Measurements from ENCODE around the gene RNF213. TPM values are rescaled to one million over a fixed set of nuclear protein-coding genes. Genes with fewer than 3 reads are reported as not detected.
"Not testable (repeated sequence)": the region's sequence is repeated elsewhere in the genome, so short reads cannot be mapped to it uniquely, and the experiment has no call there.

RNF213 gene
- total RNA-seq, 2 experiments from 2014 or later, result 488 TPM

DNA sequence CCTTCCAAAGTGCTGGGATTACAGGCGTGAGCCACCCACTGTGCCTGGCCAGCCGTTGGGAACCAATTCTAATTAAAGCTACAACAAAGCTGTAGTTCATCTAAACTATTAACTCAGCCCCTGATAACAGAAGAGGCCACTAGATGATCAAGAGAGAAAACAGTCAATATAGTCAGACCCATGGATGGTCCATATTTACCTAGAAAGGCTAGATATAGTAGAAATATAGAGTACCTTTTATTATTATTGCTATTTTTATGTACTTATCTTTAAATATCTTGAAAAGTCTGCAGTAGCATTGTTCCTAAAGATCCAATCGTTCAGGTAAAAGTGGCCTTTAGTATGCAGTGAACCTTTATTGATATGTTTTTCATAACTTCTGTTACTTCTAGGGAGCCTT, 43.2 kb downstream of the RNF213 start:
- no peak for ATAC-seq (ENCODE audit: low read depth)
- H3K4me1 Mint-ChIP-seq, result peaks cover 8% of the 10 kb centered on the region
- peaks cover 77% of the 10 kb centered on the region for H3K36me3 Mint-ChIP-seq
- no peaks in the 10 kb centered on the region for H3K9me3 Mint-ChIP-seq
- H3K4me3 Mint-ChIP-seq, result no peak overlapping the region
- H3K27ac Mint-ChIP-seq, result no peak overlapping the region
- POLR2A ChIA-PET, result no interaction called here
- no peaks in the 10 kb centered on the region for H3K27me3 Mint-ChIP-seq
- DNase-seq, result no peak

GRCh38 chr17:80307994-80308691, 47.5 kb downstream of the RNF213 start:
- ATAC-seq (ENCODE audit: low read depth), result no peak
- DNase-seq, result peak; percentile 10
- H3K9me3 Mint-ChIP-seq, result no peaks in the 10 kb centered on the region
- peaks cover 76% of the 10 kb centered on the region for H3K36me3 Mint-ChIP-seq
- H3K27ac Mint-ChIP-seq, result no peak overlapping the region
- peaks cover 3% of the 10 kb centered on the region for H3K4me1 Mint-ChIP-seq
- H3K27me3 Mint-ChIP-seq, result no peaks in the 10 kb centered on the region
- no peak overlapping the region for H3K4me3 Mint-ChIP-seq
- POLR2A ChIA-PET, result no interaction called here

GRCh38 chr17:80308692-80309517, 48.3 kb downstream of the RNF213 start:
- H3K9me3 Mint-ChIP-seq, result no peaks in the 10 kb centered on the region
- peaks cover 74% of the 10 kb centered on the region for H3K36me3 Mint-ChIP-seq
- no peak overlapping the region for H3K4me3 Mint-ChIP-seq
- POLR2A ChIA-PET, result no interaction called here
- ATAC-seq (ENCODE audit: low read depth) (no peak), DNase-seq (peak; percentile 21)
- no peaks in the 10 kb centered on the region for H3K27me3 Mint-ChIP-seq
- peaks cover 5% of the 10 kb centered on the region for H3K4me1 Mint-ChIP-seq
- no peak overlapping the region for H3K27ac Mint-ChIP-seq

DNA sequence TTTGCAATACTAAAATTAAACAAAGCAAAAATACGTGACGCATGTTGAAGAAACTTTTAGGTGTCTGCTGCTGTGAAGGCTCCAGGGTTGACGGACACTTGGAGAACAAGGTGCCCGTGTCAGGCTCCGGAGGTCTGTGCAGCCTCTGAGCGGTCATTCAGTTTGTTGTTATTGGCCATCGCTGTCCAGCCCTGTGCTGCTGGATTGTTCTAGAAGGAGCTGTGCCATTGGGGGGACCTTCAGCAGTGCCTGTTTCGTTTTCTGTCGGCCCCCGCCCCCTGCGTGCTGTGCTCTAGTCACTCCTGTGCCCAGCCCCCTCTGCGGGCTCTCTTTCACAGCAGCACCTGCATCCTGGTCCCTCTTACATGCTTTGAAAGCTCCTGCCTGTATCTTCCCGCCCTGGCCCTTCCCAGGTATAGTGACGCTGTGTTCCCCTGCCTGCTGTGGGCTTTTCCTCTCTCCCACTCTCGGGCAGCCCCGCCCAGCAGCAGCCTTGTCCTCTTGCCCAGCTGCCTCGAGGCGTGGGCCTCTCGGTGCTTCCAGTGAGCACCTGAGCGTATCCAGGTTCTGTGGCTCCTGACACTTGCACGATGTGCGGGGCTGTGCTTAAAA, 50.7 kb downstream of the RNF213 start:
- no peak for ATAC-seq (ENCODE audit: low read depth)
- POLR2A ChIA-PET, result no interaction called here
- no peak overlapping the region for H3K4me3 Mint-ChIP-seq
- H3K27ac Mint-ChIP-seq, result no peak overlapping the region
- H3K9me3 Mint-ChIP-seq, result no peaks in the 10 kb centered on the region
- H3K4me1 Mint-ChIP-seq, result peaks cover 11% of the 10 kb centered on the region
- H3K27me3 Mint-ChIP-seq, result no peaks in the 10 kb centered on the region
- H3K36me3 Mint-ChIP-seq, result peaks cover 67% of the 10 kb centered on the region
- DNase-seq, result peak; percentile 17

- H3K36me3 Mint-ChIP-seq, result peaks cover 71% of the 10 kb centered on the region
Measured at GRCh38 chr17:80312621-80313135, 52.0 kb downstream of the RNF213 start.

GRCh38 chr17:80313160-80313829, 52.6 kb downstream of the RNF213 start:
- Mint-ChIP-seq H3K9me3 (no peaks in the 10 kb centered on the region), H3K4me3 (no peak overlapping the region), H3K27ac (peak overlapping the region; percentile 69), H3K4me1 (peaks cover 12% of the 10 kb centered on the region), H3K36me3 (peaks cover 71% of the 10 kb centered on the region), H3K27me3 (no peaks in the 10 kb centered on the region)
- POLR2A ChIA-PET, result no interaction called here
- peak; percentile 15 for ATAC-seq (ENCODE audit: low read depth)
- no peak for DNase-seq

More at GRCh38 chr17:80312621-80313135, 52.0 kb downstream of the RNF213 start:
- DNase-seq (peak; percentile 16), ATAC-seq (ENCODE audit: low read depth) (no peak)
- POLR2A ChIA-PET, result no interaction called here
- no peaks in the 10 kb centered on the region for H3K9me3 Mint-ChIP-seq
- H3K27ac Mint-ChIP-seq, result no peak overlapping the region
- no peak overlapping the region for H3K4me3 Mint-ChIP-seq
- H3K4me1 Mint-ChIP-seq, result peaks cover 13% of the 10 kb centered on the region
- no peaks in the 10 kb centered on the region for H3K27me3 Mint-ChIP-seq

GRCh38 chr17:80313946-80314345, 53.3 kb downstream of the RNF213 start:
- H3K4me1 Mint-ChIP-seq, result peaks cover 12% of the 10 kb centered on the region
- POLR2A ChIA-PET; ATAC-seq (ENCODE audit: low read depth); H3K27me3 Mint-ChIP-seq; DNase-seq; H3K9me3 Mint-ChIP-seq; H3K4me3 Mint-ChIP-seq; H3K27ac Mint-ChIP-seq: not testable (repeated sequence)
- peaks cover 68% of the 10 kb centered on the region for H3K36me3 Mint-ChIP-seq

- POLR2A ChIA-PET, result no interaction called here
- ATAC-seq (ENCODE audit: low read depth), result no peak
- no peak for DNase-seq
- Mint-ChIP-seq H3K4me3 (no peak overlapping the region), H3K4me1 (peaks cover 14% of the 10 kb centered on the region), H3K27me3 (no peaks in the 10 kb centered on the region), H3K36me3 (peaks cover 62% of the 10 kb centered on the region), H3K27ac (peak overlapping the region; percentile 58), H3K9me3 (no peaks in the 10 kb centered on the region)
Measured at GRCh38 chr17:80315517-80316182, 55.0 kb downstream of the RNF213 start.

DNA sequence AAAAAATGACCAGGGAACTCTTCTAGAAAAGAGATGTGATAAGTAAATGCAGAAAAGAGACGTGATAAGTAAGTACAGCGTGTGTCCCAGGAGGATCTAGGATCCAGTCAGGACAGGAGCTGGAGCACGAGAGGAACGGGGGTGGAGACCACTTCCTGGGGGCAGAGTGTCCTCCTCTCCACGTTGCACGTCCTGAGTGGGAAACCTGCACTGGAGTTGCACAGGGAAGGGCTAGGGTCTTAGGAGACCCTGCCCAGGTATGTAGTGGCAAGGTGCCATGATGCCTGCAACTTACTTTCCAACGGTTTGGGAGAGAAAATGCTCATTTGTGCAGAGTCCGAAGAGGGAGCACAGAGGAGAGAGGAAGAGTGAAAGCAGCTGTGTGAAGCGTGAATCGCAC, 55.8 kb downstream of the RNF213 start:
- Mint-ChIP-seq H3K4me3 (no peak overlapping the region), H3K27me3 (no peaks in the 10 kb centered on the region), H3K27ac (peak overlapping the region; percentile 58), H3K9me3 (no peaks in the 10 kb centered on the region), H3K4me1 (peaks cover 14% of the 10 kb centered on the region), H3K36me3 (peaks cover 62% of the 10 kb centered on the region)
- no peak for ATAC-seq (ENCODE audit: low read depth)
- POLR2A ChIA-PET, result interaction anchor here (1.3 kb wide), 1 partner anchor 10 kb away, joined by 3 read pairs; no protein-coding TSS in a partner anchor
- no peak for DNase-seq

DNA sequence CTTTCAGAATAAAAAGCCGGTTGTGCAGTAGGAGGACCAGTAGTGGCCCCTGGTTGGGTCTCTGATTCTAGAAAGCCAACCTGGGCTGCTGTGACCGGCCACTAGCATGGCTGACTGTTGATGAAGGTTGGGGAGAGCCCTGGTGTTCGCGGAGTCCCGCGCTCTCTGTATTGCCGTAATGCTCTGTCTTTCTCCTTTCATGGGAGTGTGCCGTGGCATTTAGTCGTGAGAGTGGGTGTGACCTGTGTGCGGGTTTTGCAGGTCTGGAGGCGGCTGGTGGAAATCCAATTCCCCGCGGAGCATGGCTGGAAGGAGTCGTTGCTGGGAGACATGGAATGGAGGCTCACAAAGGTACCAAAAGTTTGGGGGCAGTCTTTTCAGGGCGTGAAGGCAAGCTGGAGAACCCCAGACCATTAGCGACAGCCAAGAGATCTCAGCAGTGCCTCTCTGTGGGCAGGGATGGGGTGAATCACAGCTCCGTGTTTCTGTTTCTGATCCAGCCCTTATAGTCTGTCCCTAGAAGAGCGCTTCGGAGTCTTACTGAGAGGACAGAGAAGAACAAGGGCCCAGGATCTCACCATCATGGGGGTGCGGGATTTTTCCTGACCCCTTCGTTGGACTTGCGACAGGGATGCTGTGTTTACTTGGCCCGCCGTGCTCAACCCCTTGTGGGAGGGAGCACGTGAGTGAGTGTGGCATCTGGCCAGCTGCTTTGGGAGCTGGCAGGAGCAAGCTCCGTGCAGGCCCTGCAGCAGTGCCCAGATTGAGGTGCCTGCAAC, 56.5 kb downstream of the RNF213 start:
- no peak overlapping the region for H3K27ac Mint-ChIP-seq
- H3K27me3 Mint-ChIP-seq, result no peaks in the 10 kb centered on the region
- ATAC-seq (ENCODE audit: low read depth), result no peak

GRCh38 chr17:80317706-80317980, 57.0 kb downstream of the RNF213 start:
- no peaks in the 10 kb centered on the region for H3K27me3 Mint-ChIP-seq
- H3K36me3 Mint-ChIP-seq, result peaks cover 60% of the 10 kb centered on the region
- H3K4me1 Mint-ChIP-seq, result peaks cover 14% of the 10 kb centered on the region
- no peak overlapping the region for H3K4me3 Mint-ChIP-seq
- H3K9me3 Mint-ChIP-seq, result no peaks in the 10 kb centered on the region
- no peak overlapping the region for H3K27ac Mint-ChIP-seq
- ATAC-seq (ENCODE audit: low read depth) (no peak), DNase-seq (no peak)
- POLR2A ChIA-PET, result interaction anchor here (1.3 kb wide), 1 partner anchor 9 kb away, joined by 3 read pairs; no protein-coding TSS in a partner anchor

More for the DNA sequence above, 56.5 kb downstream of the RNF213 start:
- Mint-ChIP-seq H3K4me3 (no peak overlapping the region), H3K9me3 (no peaks in the 10 kb centered on the region), H3K4me1 (peaks cover 14% of the 10 kb centered on the region), H3K36me3 (peaks cover 59% of the 10 kb centered on the region)
- peak; percentile 25 for DNase-seq
- POLR2A ChIA-PET, result interaction anchor here (1.3 kb wide), 1 partner anchor 10 kb away, joined by 3 read pairs; no protein-coding TSS in a partner anchor

DNA sequence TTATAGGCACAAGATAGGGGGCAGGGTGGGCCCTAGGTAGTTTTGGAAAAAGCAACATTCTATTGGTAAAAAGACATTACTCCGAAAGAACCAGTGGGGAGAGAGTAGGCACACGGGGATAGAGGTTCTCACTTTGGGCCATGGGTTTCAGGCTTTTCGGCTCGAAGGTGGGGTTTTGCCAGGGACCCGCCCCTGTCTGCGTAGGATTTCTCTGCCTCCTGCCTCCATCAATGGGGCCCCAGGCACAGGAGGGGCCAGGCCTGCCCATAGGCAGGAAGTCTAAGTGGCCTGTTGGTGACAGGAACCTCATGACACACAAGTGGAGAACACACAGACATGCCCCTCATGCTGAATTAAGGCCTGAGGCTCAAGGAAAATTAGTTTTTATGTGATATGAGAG, 57.5 kb downstream of the RNF213 start:
- Mint-ChIP-seq H3K4me3 (no peak overlapping the region), H3K4me1 (peaks cover 12% of the 10 kb centered on the region), H3K36me3 (peaks cover 60% of the 10 kb centered on the region), H3K9me3 (no peaks in the 10 kb centered on the region), H3K27ac (no peak overlapping the region), H3K27me3 (no peaks in the 10 kb centered on the region)
- DNase-seq (peak; percentile 16), ATAC-seq (ENCODE audit: low read depth) (peak; percentile 37)
- POLR2A ChIA-PET, result no interaction called here

Measured in activated naive CD8-positive, alpha-beta T cell treated with anti-CD3 and anti-CD28 coated beads, Interleukin-2, amount 10 ng/mL, durations not matched to agents 7 days and 5 days (primary cell).